Suppressor macrophage treated with lipopolysaccharide for 4 hours (primary cell): ENCODE data around the gene LRP2.
A peak's percentile ranks its signal among the peaks of the same experiment; 100 is the strongest.

Experiments
- DNase-seq: peaks from one replicate; pipeline ENCODE4 v3.0.0-alpha.2; 2020

The LRP2 gene

GRCh38 chr2:169237286-169237685, 125.0 kb downstream of the LRP2 start:
- peak; percentile 1 for DNase-seq

- no peak for DNase-seq
Observed at GRCh38 chr2:169232551-169233154, 129.7 kb downstream of the LRP2 start.

DNA sequence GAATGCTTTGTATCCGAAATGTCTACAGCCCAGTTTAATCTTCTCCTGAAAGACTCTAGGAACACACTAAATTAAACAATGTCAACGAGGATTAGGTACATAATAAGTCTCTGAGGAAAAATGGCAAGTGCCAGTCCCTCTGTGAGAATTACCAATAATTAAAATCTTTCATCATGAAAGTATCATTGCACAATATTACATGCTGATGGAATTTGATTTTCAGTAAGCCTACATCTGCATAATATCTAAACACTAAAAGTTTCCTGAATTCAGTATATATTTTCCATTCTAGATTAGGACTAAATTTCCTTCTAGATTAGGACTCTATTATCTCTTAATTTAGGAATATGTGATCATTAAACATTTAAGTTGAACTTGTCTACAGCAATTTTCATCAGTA, 132.1 kb downstream of the LRP2 start:
- no peak for DNase-seq

DNA sequence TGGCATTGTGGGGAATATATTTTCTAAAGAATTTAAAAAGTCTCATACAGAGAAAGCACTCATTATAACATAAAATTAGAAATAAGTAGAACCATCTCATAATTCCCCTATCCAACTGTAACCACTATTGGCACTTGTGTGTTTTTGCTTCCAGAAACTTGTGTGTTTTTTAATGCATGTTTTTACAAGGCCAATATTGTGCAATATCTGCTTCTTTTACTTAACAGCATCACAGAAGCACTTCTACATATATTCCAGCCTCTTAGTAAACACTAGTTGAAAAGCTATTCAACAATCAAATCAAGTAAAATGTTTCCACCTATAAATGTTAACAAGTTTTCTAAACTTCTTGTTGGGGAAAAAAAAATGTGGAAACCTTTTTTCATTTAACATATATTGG, 132.7 kb downstream of the LRP2 start:
- no peak for DNase-seq

- no peak for DNase-seq
Observed at GRCh38 chr2:169225906-169226305, 136.4 kb downstream of the LRP2 start.

- no peak for DNase-seq
Observed at GRCh38 chr2:169225233-169225750, 137.0 kb downstream of the LRP2 start.

GRCh38 chr2:169222665-169223064, 139.7 kb downstream of the LRP2 start:
- DNase-seq = no peak

DNA sequence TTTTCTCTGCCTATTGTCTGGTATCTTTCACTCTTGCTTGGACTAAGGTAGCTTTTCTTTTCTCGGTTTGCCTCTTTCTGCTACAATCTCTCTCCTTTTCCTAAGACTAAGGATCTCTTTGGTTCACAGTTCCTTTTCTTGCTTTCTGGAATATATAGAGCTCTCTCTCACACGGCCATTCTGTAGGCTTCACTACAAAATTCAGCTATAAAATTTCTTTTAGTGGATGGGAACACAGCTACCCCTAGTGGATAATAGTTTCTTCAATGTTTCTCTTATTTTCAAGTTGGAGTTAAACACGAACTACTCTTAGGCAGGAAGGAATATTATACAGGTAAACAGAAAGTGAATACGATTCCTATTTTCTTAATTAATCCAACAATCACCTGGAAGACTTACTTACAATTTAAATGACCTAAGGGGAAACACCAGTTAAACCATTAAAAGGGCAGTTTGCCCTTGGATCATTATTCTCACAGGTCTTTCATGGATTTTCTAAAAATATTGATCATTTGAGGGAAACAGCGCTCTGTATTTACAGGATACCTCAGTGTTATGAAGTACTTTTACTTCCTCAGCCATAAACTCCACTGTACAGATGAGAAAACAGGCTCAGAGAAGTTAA, 140.5 kb downstream of the LRP2 start:
- DNase-seq = peak; percentile 2

DNA sequence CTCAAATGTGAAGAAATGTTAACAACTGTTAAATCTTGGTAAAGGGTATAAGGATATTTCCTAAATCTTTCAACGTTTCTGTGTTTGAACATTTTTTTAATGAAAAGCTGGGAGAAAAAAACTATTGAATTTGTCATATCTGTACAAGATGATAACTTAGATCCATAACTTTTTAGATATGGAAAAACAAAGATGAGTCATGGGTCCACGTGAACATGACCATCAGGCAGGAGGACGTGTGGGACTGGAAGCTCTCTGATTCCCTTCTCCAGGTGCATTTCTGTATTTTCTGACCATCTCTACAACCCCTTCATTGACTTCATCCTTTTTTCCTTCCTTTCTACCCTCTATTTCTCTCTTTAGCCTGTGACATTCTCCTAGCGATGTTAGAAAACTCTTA, 151.4 kb downstream of the LRP2 start:
- no peak for DNase-seq

- DNase-seq = no peak
Observed at GRCh38 chr2:169208026-169208425, 154.3 kb downstream of the LRP2 start.

- DNase-seq = no peak
Observed at GRCh38 chr2:169205176-169205575, 157.2 kb downstream of the LRP2 start.

DNA sequence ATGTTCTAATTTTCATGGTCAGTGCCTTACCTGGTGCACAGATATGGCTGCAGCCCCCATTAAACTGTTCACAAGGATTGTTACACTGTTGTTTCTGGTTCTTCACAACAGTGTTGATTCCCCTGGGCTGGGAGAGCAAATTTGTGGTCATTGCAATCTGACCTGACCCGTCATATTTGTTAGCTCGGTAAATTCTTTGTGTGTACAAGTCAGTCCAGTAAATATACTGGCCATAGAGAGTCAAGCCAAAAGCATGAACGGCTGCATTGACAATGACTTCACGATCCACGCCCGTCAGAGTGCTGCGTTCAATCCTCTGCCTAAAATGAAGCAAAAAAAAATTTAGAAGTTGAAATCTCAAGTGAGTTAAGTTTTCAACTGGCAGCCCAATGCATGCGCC, 158.4 kb downstream of the LRP2 start:
- no peak for DNase-seq

- no peak for DNase-seq
Observed at GRCh38 chr2:169200756-169201155, 161.6 kb downstream of the LRP2 start.

- no peak for DNase-seq
Observed at GRCh38 chr2:169193618-169194017, 168.7 kb downstream of the LRP2 start.

- no peak for DNase-seq
Observed at GRCh38 chr2:169190197-169190775, 172.0 kb downstream of the LRP2 start.

- no peak for DNase-seq
Observed at GRCh38 chr2:169189132-169189531, 173.2 kb downstream of the LRP2 start.

- DNase-seq = no peak
Observed at GRCh38 chr2:169185711-169186110, 176.6 kb downstream of the LRP2 start.

DNA sequence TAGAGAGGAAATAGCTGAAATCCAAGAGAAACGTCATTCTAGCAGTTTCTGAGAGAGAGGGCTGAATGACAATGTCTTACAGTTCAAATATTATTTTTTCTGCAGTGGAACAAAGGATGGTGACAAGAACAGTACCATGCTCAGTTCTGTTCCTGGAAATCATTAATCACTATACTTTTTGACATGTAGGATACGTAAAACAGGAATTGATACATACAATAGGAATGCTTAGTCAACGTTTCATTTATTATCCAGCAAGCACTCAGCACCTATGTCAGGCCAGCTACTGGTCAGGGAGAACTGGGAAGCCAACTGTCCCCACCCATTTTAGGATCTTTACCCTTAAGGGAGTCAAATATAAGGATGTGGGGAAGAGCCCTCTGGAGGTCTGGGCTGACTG, 178.3 kb downstream of the LRP2 start:
- no peak for DNase-seq

DNA sequence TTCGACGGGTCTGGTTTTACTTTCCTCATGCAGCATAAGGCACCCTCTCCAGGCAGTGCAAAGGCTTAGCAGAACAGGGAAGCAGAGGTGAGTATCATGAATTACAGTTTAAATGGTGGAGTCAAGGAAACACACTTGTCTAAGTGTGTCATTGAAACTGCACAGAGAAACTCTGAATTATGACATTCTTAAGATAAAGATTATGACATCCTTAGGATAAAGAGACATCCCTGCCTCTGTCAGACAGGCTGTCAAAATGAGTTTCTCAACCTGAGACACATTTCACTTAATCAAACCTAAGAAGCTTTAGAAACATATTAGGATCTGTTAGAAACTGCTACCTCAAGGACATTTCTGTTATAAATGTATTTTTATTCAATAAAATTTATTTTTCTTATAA, 179.8 kb downstream of the LRP2 start:
- DNase-seq = no peak

GRCh38 chr2:169178804-169179390, 183.4 kb downstream of the LRP2 start:
- DNase-seq = no peak

DNA sequence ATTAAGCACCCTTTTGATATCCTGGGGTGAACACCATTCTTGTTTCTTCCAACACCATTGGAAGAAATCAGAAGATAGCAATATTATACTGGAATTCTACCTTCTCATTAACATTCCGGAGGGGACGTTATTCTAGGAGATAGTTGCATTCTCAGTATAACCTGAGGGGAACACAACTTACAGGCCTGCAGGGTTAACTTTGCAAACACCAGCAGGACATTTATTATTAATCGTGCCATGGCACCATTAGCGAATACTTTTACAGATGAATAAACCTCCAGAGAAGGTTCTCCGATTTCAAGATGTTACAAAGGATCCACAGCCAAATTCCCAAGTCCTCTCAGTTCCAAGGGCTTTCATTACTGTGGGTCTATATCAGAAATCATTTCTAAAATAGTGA, 184.0 kb downstream of the LRP2 start:
- no peak for DNase-seq

GRCh38 chr2:169175112-169175511, 187.2 kb downstream of the LRP2 start:
- DNase-seq = no peak

DNA sequence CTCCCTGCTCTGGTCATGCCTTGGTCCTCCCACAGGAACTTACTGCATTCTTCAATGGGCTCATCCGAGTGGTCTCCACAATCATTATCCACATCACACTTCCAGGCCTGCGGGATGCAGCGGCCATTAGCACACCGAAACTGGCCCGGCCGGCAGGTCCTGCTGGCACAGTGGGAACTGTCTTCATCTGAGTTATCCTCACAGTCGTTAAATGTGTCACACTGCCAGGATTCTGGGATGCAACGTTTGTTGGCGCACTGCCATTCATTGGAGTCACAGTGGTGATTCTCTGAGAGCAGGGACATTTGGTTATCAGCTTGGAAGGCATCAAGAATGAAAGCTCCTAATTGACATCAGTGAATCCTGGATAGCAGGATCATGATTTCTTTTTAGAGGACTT, 188.5 kb downstream of the LRP2 start:
- DNase-seq = no peak

- DNase-seq = no peak
Observed at GRCh38 chr2:169172914-169173313, 189.4 kb downstream of the LRP2 start.
